ENCODE measurements around the gene CCDC18. TPM values are rescaled to one million over a fixed set of nuclear protein-coding genes. Genes with fewer than 3 reads are reported as not detected.
A peak's percentile ranks its signal among the peaks of the same experiment; 100 is the strongest.

The CCDC18 gene
- total RNA-seq, 1 donor from 2014 or later: 7.9 TPM

GRCh38 chr1:93190432-93190831, 9.9 kb downstream of the CCDC18 start:
- no peak for DNase-seq (ENCODE audit: low read depth)
- Histone ChIP-seq H3K4me1 (ENCODE audit: insufficient read depth, low read length) (no peaks in the 10 kb centered on the region), H2AFZ (ENCODE audit: low read depth, low read length) (no peak overlapping the region), H3K27me3 (ENCODE audit: insufficient read depth, low read length) (no peaks in the 10 kb centered on the region), H3K4me3 (ENCODE audit: insufficient read depth, low read depth, low read length) (no peak overlapping the region), H3K9ac (ENCODE audit: low read length) (no peak overlapping the region), H3K79me2 (ENCODE audit: insufficient read depth, low read length) (no peaks in the 10 kb centered on the region), H3K27ac (ENCODE audit: low read depth, low read length) (no peak overlapping the region), H3K36me3 (ENCODE audit: insufficient read depth, low read length) (no peaks in the 10 kb centered on the region), H3K4me2 (ENCODE audit: low read length) (no peak overlapping the region), H3K9me3 (ENCODE audit: insufficient read depth, low read depth, low read length) (no peaks in the 10 kb centered on the region), H4K20me1 (ENCODE audit: insufficient read depth, low read length) (no peaks in the 10 kb centered on the region)
- Mint-ChIP-seq H3K4me1 (ENCODE audit: low read depth, unreplicated experiment) (no peaks in the 10 kb centered on the region), H3K27ac (ENCODE audit: unreplicated experiment) (no peak overlapping the region), H3K4me3 (ENCODE audit: unreplicated experiment) (no peak overlapping the region), H3K36me3 (ENCODE audit: low read depth, unreplicated experiment) (peaks cover 2% of the 10 kb centered on the region), H3K27me3 (ENCODE audit: low read depth, unreplicated experiment) (no peaks in the 10 kb centered on the region), H3K9me3 (ENCODE audit: unreplicated experiment) (no peaks in the 10 kb centered on the region)
- TF ChIP-seq, protein P1, sequence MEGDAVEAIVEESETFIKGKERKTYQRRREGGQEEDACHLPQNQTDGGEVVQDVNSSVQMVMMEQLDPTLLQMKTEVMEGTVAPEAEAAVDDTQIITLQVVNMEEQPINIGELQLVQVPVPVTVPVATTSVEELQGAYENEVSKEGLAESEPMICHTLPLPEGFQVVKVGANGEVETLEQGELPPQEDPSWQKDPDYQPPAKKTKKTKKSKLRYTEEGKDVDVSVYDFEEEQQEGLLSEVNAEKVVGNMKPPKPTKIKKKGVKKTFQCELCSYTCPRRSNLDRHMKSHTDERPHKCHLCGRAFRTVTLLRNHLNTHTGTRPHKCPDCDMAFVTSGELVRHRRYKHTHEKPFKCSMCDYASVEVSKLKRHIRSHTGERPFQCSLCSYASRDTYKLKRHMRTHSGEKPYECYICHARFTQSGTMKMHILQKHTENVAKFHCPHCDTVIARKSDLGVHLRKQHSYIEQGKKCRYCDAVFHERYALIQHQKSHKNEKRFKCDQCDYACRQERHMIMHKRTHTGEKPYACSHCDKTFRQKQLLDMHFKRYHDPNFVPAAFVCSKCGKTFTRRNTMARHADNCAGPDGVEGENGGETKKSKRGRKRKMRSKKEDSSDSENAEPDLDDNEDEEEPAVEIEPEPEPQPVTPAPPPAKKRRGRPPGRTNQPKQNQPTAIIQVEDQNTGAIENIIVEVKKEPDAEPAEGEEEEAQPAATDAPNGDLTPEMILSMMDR (IDR thresholded peaks at IDR 0.05; ENCODE audit: insufficient read depth, low read depth, low read length): no peak
- no peak for TF ChIP-seq EZH2 (IDR thresholded peaks at IDR 0.05; ENCODE audit: insufficient read depth, low read length)
- FAIRE-seq: no peak

GRCh38 chr1:93194231-93194990, 13.9 kb downstream of the CCDC18 start:
- H3K9me3 ChIP-seq (ENCODE audit: insufficient read depth, low read depth, low read length): no peaks in the 10 kb centered on the region
- no peaks in the 10 kb centered on the region for H3K27me3 ChIP-seq (ENCODE audit: insufficient read depth, low read length)
- Mint-ChIP-seq H3K4me3 (ENCODE audit: unreplicated experiment) (no peak overlapping the region), H3K27me3 (ENCODE audit: low read depth, unreplicated experiment) (no peaks in the 10 kb centered on the region), H3K36me3 (ENCODE audit: low read depth, unreplicated experiment) (peaks cover 7% of the 10 kb centered on the region), H3K9me3 (ENCODE audit: unreplicated experiment) (peaks cover 2% of the 10 kb centered on the region), H3K4me1 (ENCODE audit: low read depth, unreplicated experiment) (peaks cover 9% of the 10 kb centered on the region), H3K27ac (ENCODE audit: unreplicated experiment) (no peak overlapping the region)
- H3K36me3 ChIP-seq (ENCODE audit: insufficient read depth, low read length): no peaks in the 10 kb centered on the region
- no peak for TF ChIP-seq EZH2 (IDR thresholded peaks at IDR 0.05; ENCODE audit: insufficient read depth, low read length)
- TF ChIP-seq, protein P1 (IDR thresholded peaks at IDR 0.05; ENCODE audit: insufficient read depth, low read depth, low read length): no peak
- H3K4me3 ChIP-seq (ENCODE audit: insufficient read depth, low read depth, low read length): no peak overlapping the region
- no peaks in the 10 kb centered on the region for H3K4me1 ChIP-seq (ENCODE audit: insufficient read depth, low read length)
- H2AFZ ChIP-seq (ENCODE audit: low read depth, low read length): no peak overlapping the region
- no peak overlapping the region for H3K4me2 ChIP-seq (ENCODE audit: low read length)
- FAIRE-seq (no peak), DNase-seq (ENCODE audit: low read depth) (no peak)
- no peak overlapping the region for H3K9ac ChIP-seq (ENCODE audit: low read length)
- no peaks in the 10 kb centered on the region for H3K79me2 ChIP-seq (ENCODE audit: insufficient read depth, low read length)
- no peaks in the 10 kb centered on the region for H4K20me1 ChIP-seq (ENCODE audit: insufficient read depth, low read length)
- no peak overlapping the region for H3K27ac ChIP-seq (ENCODE audit: low read depth, low read length)

- TF ChIP-seq EZH2 (IDR thresholded peaks at IDR 0.05; ENCODE audit: insufficient read depth, low read length): no peak
- H3K27me3 Mint-ChIP-seq (ENCODE audit: low read depth, unreplicated experiment): no peaks in the 10 kb centered on the region
Observed at GRCh38 chr1:93196591-93196990, 16.1 kb downstream of the CCDC18 start.

More at GRCh38 chr1:93196591-93196990, 16.1 kb downstream of the CCDC18 start:
- Histone ChIP-seq H3K27me3 (ENCODE audit: insufficient read depth, low read length) (no peaks in the 10 kb centered on the region), H3K9me3 (ENCODE audit: insufficient read depth, low read depth, low read length) (no peaks in the 10 kb centered on the region), H2AFZ (ENCODE audit: low read depth, low read length) (no peak overlapping the region), H3K4me3 (ENCODE audit: insufficient read depth, low read depth, low read length) (no peak overlapping the region), H3K9ac (ENCODE audit: low read length) (no peak overlapping the region), H3K4me2 (ENCODE audit: low read length) (no peak overlapping the region), H3K27ac (ENCODE audit: low read depth, low read length) (no peak overlapping the region), H3K4me1 (ENCODE audit: insufficient read depth, low read length) (no peaks in the 10 kb centered on the region), H3K79me2 (ENCODE audit: insufficient read depth, low read length) (no peaks in the 10 kb centered on the region), H4K20me1 (ENCODE audit: insufficient read depth, low read length) (no peaks in the 10 kb centered on the region), H3K36me3 (ENCODE audit: insufficient read depth, low read length) (no peaks in the 10 kb centered on the region)
- Mint-ChIP-seq H3K9me3 (ENCODE audit: unreplicated experiment) (peaks cover 2% of the 10 kb centered on the region), H3K36me3 (ENCODE audit: low read depth, unreplicated experiment) (peaks cover 8% of the 10 kb centered on the region), H3K27ac (ENCODE audit: unreplicated experiment) (peak overlapping the region; percentile 80), H3K4me1 (ENCODE audit: low read depth, unreplicated experiment) (peaks cover 9% of the 10 kb centered on the region), H3K4me3 (ENCODE audit: unreplicated experiment) (no peak overlapping the region)
- no peak for FAIRE-seq
- DNase-seq (ENCODE audit: low read depth): peak; percentile 37

Data from astrocyte (in vitro differentiated cells and primary cell).